ENCODE data around the gene CHMP2A. TPM values are rescaled to one million over a fixed set of nuclear protein-coding genes. Genes with fewer than 3 reads are reported as not detected.

Gene CHMP2A
- total and polyA plus RNA-seq, 2 of the 4 experiments (the other 2 are of a cell fraction) = 105 to 183 TPM

- TF ChIP-seq FOS (IDR thresholded peaks at IDR 0.05; ENCODE audit: low read depth, low read length) = no peak
- TF ChIP-seq NFE2L2 (IDR thresholded peaks at IDR 0.05; ENCODE audit: low read depth, low read length) = no peak
- no peak for TF ChIP-seq CEBPB (IDR thresholded peaks at IDR 0.05; ENCODE audit: low read depth, low read length)
- TF ChIP-seq RAD21 (IDR thresholded peaks at IDR 0.05; ENCODE audit: low read length) = no peak
These were observed 16.7 kb upstream of the CHMP2A start (continued) for GRCh38 chr19:58571575-58571947.

DNA sequence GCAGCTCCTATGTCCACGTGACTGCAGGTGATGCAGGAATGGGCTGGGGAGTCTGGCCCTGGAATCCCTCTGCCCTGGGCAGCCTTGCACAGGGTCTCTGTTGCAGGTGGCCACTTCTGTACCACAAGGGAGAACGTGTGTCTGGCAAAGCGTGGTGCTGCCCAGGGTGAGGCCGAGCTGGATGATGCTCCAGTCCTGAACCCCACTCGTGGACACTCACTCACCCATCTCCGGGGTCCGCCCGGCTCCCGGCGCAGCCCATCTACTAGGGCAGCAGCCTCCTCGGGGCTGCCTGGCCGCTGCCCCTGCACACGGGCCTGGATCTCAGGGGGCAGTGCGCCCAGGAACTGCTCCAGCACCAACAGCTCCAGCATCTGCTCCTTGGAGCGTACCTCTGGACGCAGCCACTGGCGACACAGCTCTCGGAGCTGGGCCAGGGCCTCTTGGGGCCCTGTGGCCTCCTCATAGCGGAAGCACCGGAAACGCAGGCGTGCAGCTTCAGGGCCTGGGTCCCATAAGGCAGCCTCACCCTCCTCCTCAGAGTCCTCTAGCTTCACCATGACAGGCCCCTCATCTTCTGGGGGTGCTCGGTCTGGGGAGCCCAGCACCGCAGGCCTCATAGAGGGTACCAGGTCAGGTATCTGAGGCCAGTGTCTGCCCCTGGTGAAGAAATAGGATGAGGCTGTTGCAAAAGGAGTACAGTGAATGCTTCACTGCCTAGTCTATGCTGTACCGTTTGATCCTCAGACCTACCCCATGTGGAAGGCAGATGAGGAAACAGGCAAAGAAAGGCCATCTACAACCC is 16.1 kb upstream of the CHMP2A start:
- ChIA-PET POLR2A (ENCODE audit: unreplicated experiment) (no interaction called here), CTCF (no interaction called here)
- Histone ChIP-seq H3K9me1 (ENCODE audit: insufficient read depth, low read length) (peaks cover 9% of the 10 kb centered on the region), H3K79me1 (ENCODE audit: low read depth in 1 of 2, low read length in 2 of 2) (peaks cover 9 to 29% of the 10 kb centered on the region in 2 experiments; a peak in 3 of 4 replicates), H2BK5ac (ENCODE audit: low read depth, low read length, poor library complexity, severe bottlenecking) (no peak overlapping the region), H2BK120ac (ENCODE audit: low read depth, low read length) (no peak overlapping the region), H3K36me3 (ENCODE audit: control insufficient read depth, insufficient read depth, low read length) (peaks cover 13% of the 10 kb centered on the region; the same call in 1 of the 2 replicates), H2AK9ac (replicated peaks; ENCODE audit: low read depth, low read length, poor library complexity) (no peak overlapping the region), H2AK5ac (ENCODE audit: low read depth, low read length) (no peak overlapping the region), H3K27ac (ENCODE audit: insufficient read depth, low read length) (no peak overlapping the region), H3K18ac (ENCODE audit: low read depth, low read length) (no peak overlapping the region), H3K9ac (ENCODE audit: low read depth, low read length) (no peak overlapping the region), H3K56ac (ENCODE audit: extremely low read depth, insufficient read depth, low read length) (no peak overlapping the region), H3K4ac (ENCODE audit: low read depth, low read length) (no peak overlapping the region), H3K9me3 (ENCODE audit: control insufficient read depth, insufficient read depth, low read length) (no peaks in the 10 kb centered on the region), H3K27me3 (ENCODE audit: control insufficient read depth, insufficient read depth, low read length) (no peaks in the 10 kb centered on the region), H2BK15ac (ENCODE audit: low read depth, low read length) (no peak overlapping the region), H4K8ac (ENCODE audit: low read depth in 2 of 2, low read length in 2 of 2) (no peak overlapping the region), H3K14ac (replicated peaks; ENCODE audit: low read depth, low read length) (no peak overlapping the region), H3K4me3 (ENCODE audit: insufficient read depth, low read depth, low read length) (no peak overlapping the region), H2AFZ (replicated peaks; ENCODE audit: low read length, poor library complexity) (no peak overlapping the region), H3K23ac (ENCODE audit: low read depth, low read length) (no peak overlapping the region), H2BK20ac (ENCODE audit: low read depth, low read length) (no peak overlapping the region), H4K5ac (ENCODE audit: low read depth, low read length) (no peak overlapping the region), H3K4me1 (ENCODE audit: control insufficient read depth, insufficient read depth, low read length) (peaks cover 2% of the 10 kb centered on the region; the same call in 1 of the 2 replicates), H4K91ac (ENCODE audit: insufficient read depth, low read depth, low read length) (no peak overlapping the region), H3K4me2 (ENCODE audit: low read depth, low read length) (no peak overlapping the region), H4K20me1 (ENCODE audit: insufficient read depth, low read length) (0 out of 2 replicates have a peak, but pooled peaks cover 4% of the 10 kb centered on the region)
- dilution Hi-C loops (cut with HindIII; ENCODE audit: low sequenced_read_pairs, unreplicated experiment) = no loop called here
- ATAC-seq (ENCODE audit: low read depth) = no peak
- no TSS peak for BruUV-seq (replicated peaks)
- no peak for TF ChIP-seq MXI1 (IDR thresholded peaks at IDR 0.05; ENCODE audit: borderline replicate concordance, low read depth, low read length)
- no peak for TF ChIP-seq USF2 (IDR thresholded peaks at IDR 0.05; ENCODE audit: low read depth, low read length)
- no peak for TF ChIP-seq CEBPB (IDR thresholded peaks at IDR 0.05; ENCODE audit: low read depth, low read length)
- no peak for TF ChIP-seq CTCF (conservative IDR thresholded peaks at IDR 0.05; ENCODE audit: low read depth, low read length)
- TF ChIP-seq NFE2L2 (IDR thresholded peaks at IDR 0.05; ENCODE audit: low read depth, low read length) = no peak
- no peak for TF ChIP-seq RCOR1 (IDR thresholded peaks at IDR 0.05; ENCODE audit: insufficient replicate concordance, low read length)
- no peak for TF ChIP-seq MAFK (IDR thresholded peaks at IDR 0.05; ENCODE audit: low read depth, low read length)
- TF ChIP-seq BHLHE40 (IDR thresholded peaks at IDR 0.05; ENCODE audit: low read depth, low read length) = no peak
- intact Hi-C loops (cut with micrococcal nuclease) = no loop called here
- in situ Hi-C loops (cut with MboI; ENCODE audit: low sequenced_read_pairs) = no loop called here
- WGBS, 2 experiments (ENCODE audit: extremely low coverage in 2 of 2, insufficient read length in 1 of 2) = 96% methylated on average over 13 of the region's 25 CpGs; no CpG with 5 or more reads in 1 of the 2 experiments
- DNase-seq = no peak
